GM23248 (cell line): Measurements from ENCODE around the gene SUCNR1.

Source experiments
- EZH2 ChIP-seq: fragments of 200-600 bp; sonication (generic); IDR thresholded peaks from 2 replicates; pipeline ENCODE4 v1.6.1; 2018; ENCODE audit warnings: antibody characterized with exemption, mild to moderate bottlenecking; ENCODE audit not compliant: insufficient read depth, poor library complexity, severe bottlenecking
- EZH2phosphoT487 ChIP-seq: fragments of 200-600 bp; sonication (generic); IDR thresholded peaks from 2 replicates; pipeline ENCODE4 v1.6.1; 2018; ENCODE audit warnings: antibody characterized with exemption, moderate library complexity, mild to moderate bottlenecking, low read depth; ENCODE audit not compliant: insufficient read depth

- TF ChIP-seq EZH2phosphoT487 (no peak), EZH2 (no peak)
Observed at GRCh38 chr3:151909681-151910405, 36.4 kb downstream of the SUCNR1 start.
